Astrocyte (in vitro differentiated cells and primary cell): ENCODE data around the gene CHPT1. TPM values are rescaled to one million over a fixed set of nuclear protein-coding genes. Genes with fewer than 3 reads are reported as not detected.

Source experiments
- DNase-seq: peaks from one replicate; pipeline ENCODE4 v3.0.0-alpha.2; 2010; ENCODE audit warnings: low read depth
- FAIRE-seq: peaks from 2 replicates; lab custom pipeline; 2011; peaks lifted over from hg19 to GRCh38; lab: Jason Lieb, UNC
- H2AFZ ChIP-seq: 2 replicates; pipeline ENCODE4 v1.6.0; 2012; ENCODE audit warnings: low read depth, low read length, inconsistent platforms
- H3K27ac ChIP-seq: 2 replicates; pipeline ENCODE4 v1.5.1; 2011; ENCODE audit warnings: low read depth, low read length, inconsistent platforms
- H3K27me3 ChIP-seq: 2 replicates; pipeline ENCODE4 v1.6.0; 2011; ENCODE audit warnings: low read length, inconsistent platforms; ENCODE audit not compliant: insufficient read depth
- H3K36me3 ChIP-seq: 2 replicates; pipeline ENCODE4 v1.5.1; 2011; ENCODE audit warnings: low read length, inconsistent platforms; ENCODE audit not compliant: insufficient read depth
- H3K4me1 ChIP-seq: 2 replicates; pipeline ENCODE4 v1.5.1; 2011; ENCODE audit warnings: low read length, inconsistent platforms; ENCODE audit not compliant: insufficient read depth
- H3K4me2 ChIP-seq: 2 replicates; pipeline ENCODE4 v1.6.0; 2012; ENCODE audit warnings: low read length, inconsistent platforms
- H3K4me3 ChIP-seq: 2 replicates; pipeline ENCODE4 v1.5.1; 2011; ENCODE audit warnings: low read depth, mild to moderate bottlenecking, low read length, inconsistent platforms; ENCODE audit not compliant: insufficient read depth
- H3K79me2 ChIP-seq: 2 replicates; pipeline ENCODE4 v1.6.0; 2012; ENCODE audit warnings: mild to moderate bottlenecking, low read length, inconsistent platforms; ENCODE audit not compliant: insufficient read depth
- H3K9ac ChIP-seq: 2 replicates; pipeline ENCODE4 v1.6.0; 2012; ENCODE audit warnings: mild to moderate bottlenecking, low read length, inconsistent platforms
- H3K9me3 ChIP-seq: 2 replicates; pipeline ENCODE4 v1.5.1; 2012; ENCODE audit warnings: low read depth, mild to moderate bottlenecking, low read length, inconsistent platforms; ENCODE audit not compliant: insufficient read depth
- H4K20me1 ChIP-seq: 2 replicates; pipeline ENCODE4 v1.6.0; 2012; ENCODE audit warnings: low read length, inconsistent platforms; ENCODE audit not compliant: insufficient read depth
- H3K27ac Mint-ChIP-seq: one replicate; pipeline ENCODE4 v1.8.0; 2021; ENCODE audit warnings: mild to moderate bottlenecking, mixed read lengths; ENCODE audit not compliant: unreplicated experiment
- H3K27me3 Mint-ChIP-seq: one replicate; pipeline ENCODE4 v1.8.0; 2021; ENCODE audit warnings: low read depth, mixed read lengths; ENCODE audit not compliant: unreplicated experiment
- H3K36me3 Mint-ChIP-seq: one replicate; pipeline ENCODE4 v1.8.0; 2021; ENCODE audit warnings: low read depth, mixed read lengths; ENCODE audit not compliant: unreplicated experiment
- H3K4me1 Mint-ChIP-seq: one replicate; pipeline ENCODE4 v1.8.0; 2021; ENCODE audit warnings: low read depth, mixed read lengths; ENCODE audit not compliant: unreplicated experiment
- H3K4me3 Mint-ChIP-seq: one replicate; pipeline ENCODE4 v1.8.0; 2021; ENCODE audit warnings: mild to moderate bottlenecking, moderate library complexity, mixed read lengths; ENCODE audit not compliant: unreplicated experiment
- H3K9me3 Mint-ChIP-seq: one replicate; pipeline ENCODE4 v1.8.0; 2021; ENCODE audit warnings: mild to moderate bottlenecking, mixed read lengths; ENCODE audit not compliant: unreplicated experiment
- CTCF ChIP-seq: IDR thresholded peaks from 2 replicates; pipeline ENCODE4 v1.5.1; 2011; ENCODE audit warnings: low read depth, mild to moderate bottlenecking, inconsistent platforms, low read length, moderate library complexity; ENCODE audit not compliant: insufficient read depth
- EZH2 ChIP-seq: IDR thresholded peaks from 2 replicates; pipeline ENCODE4 v1.6.1; 2012; ENCODE audit warnings: mild to moderate bottlenecking, low read length, inconsistent platforms; ENCODE audit not compliant: insufficient read depth
- total RNA-seq: library from RNA; stranded (reverse); gene quantifications from 2 replicates; pipeline ENCODE4 v1.2.1, GENCODE V29; 2021

The CHPT1 gene
- total RNA-seq, 1 donor from 2014 or later, result 22.2 TPM

DNA sequence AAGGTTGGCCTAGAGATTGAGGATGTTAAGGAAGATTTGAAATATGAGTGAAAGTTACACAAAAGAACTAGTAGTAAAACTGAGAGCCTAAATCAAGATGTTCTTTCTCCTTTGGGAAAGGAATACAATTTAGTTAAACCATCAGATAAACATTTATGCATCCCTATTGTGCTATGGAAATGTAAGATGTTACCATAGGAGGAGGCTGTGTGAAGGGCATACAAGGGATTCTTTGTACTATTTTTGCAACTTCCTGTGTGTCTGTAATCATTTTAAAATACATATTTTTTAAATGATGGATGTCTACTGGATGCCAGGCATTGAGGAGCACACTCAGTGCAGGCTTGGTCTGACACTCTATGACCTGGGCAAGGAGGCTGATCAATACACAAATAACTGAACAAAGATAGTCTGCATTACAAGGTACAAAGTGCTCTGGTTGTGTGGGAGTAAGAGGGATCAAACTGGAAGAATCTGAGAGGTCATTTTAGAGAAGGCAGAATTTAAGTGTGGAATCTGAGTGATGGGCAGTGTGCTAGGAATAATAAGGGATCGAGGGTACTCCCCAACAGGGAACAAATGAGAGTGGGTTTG is 5.8 kb upstream of the CHPT1 start:
- no peak overlapping the region for H3K27ac ChIP-seq
- TF ChIP-seq EZH2 (no peak), CTCF (no peak)
- H3K9ac ChIP-seq, result no peak overlapping the region
- H3K9me3 ChIP-seq, result no peaks in the 10 kb centered on the region
- FAIRE-seq (no peak), DNase-seq (no peak)
- no peak overlapping the region for H2AFZ ChIP-seq
- no peaks in the 10 kb centered on the region for H3K27me3 ChIP-seq
- no peak overlapping the region for H3K4me3 Mint-ChIP-seq
- no peaks in the 10 kb centered on the region for H3K79me2 ChIP-seq
- no peak overlapping the region for H3K4me3 ChIP-seq
- peaks cover 4% of the 10 kb centered on the region for H3K4me1 Mint-ChIP-seq
- H3K27ac Mint-ChIP-seq, result no peak overlapping the region
- H3K27me3 Mint-ChIP-seq, result peaks cover 7% of the 10 kb centered on the region
- H3K9me3 Mint-ChIP-seq, result no peaks in the 10 kb centered on the region
- no peak overlapping the region for H3K4me2 ChIP-seq
- H3K36me3 ChIP-seq, result no peaks in the 10 kb centered on the region
- H3K4me1 ChIP-seq, result peaks cover under 1% of the 10 kb centered on the region
- H4K20me1 ChIP-seq, result no peaks in the 10 kb centered on the region
- H3K36me3 Mint-ChIP-seq, result no peaks in the 10 kb centered on the region

GRCh38 chr12:101694297-101694848 is 3.1 kb upstream of the CHPT1 start:
- H3K36me3 ChIP-seq, result no peaks in the 10 kb centered on the region
- Mint-ChIP-seq H3K4me3 (no peak overlapping the region), H3K4me1 (peaks cover 4% of the 10 kb centered on the region), H3K27ac (no peak overlapping the region), H3K36me3 (no peaks in the 10 kb centered on the region), H3K9me3 (no peaks in the 10 kb centered on the region), H3K27me3 (peaks cover 7% of the 10 kb centered on the region)
- TF ChIP-seq EZH2, result no peak
- TF ChIP-seq CTCF, result no peak
- H3K4me2 ChIP-seq, result no peak overlapping the region
- no peaks in the 10 kb centered on the region for H3K27me3 ChIP-seq
- DNase-seq, result no peak
- peaks cover 6% of the 10 kb centered on the region for H3K4me1 ChIP-seq
- FAIRE-seq, result no peak
- no peak overlapping the region for H3K4me3 ChIP-seq
- H4K20me1 ChIP-seq, result no peaks in the 10 kb centered on the region
- no peak overlapping the region for H3K9ac ChIP-seq
- no peak overlapping the region for H2AFZ ChIP-seq
- no peak overlapping the region for H3K27ac ChIP-seq
- peaks cover 13% of the 10 kb centered on the region for H3K79me2 ChIP-seq
- no peaks in the 10 kb centered on the region for H3K9me3 ChIP-seq

DNA sequence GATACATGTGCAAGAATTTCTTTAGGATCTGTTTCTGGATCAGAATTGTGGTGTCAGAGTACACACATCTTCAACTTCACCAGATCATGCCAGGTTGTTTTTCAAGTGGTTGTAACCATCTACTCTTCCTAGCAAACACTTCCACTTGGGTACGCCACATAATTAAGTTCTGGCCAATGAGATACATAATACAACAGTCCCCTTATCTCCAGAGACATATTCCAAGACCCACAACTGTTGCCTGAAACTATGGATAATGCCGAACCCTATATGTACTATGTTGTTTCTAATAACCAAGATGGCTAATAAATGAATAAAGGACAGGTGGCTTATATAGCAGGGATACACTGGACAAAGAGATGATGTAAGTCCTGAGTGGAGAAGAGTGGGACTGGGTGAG is 2.5 kb upstream of the CHPT1 start:
- Histone ChIP-seq H3K4me2 (no peak overlapping the region), H3K36me3 (no peaks in the 10 kb centered on the region), H4K20me1 (no peaks in the 10 kb centered on the region), H3K27me3 (no peaks in the 10 kb centered on the region), H2AFZ (no peak overlapping the region), H3K9ac (no peak overlapping the region), H3K27ac (no peak overlapping the region), H3K9me3 (no peaks in the 10 kb centered on the region), H3K79me2 (peaks cover 18% of the 10 kb centered on the region), H3K4me1 (peaks cover 6% of the 10 kb centered on the region), H3K4me3 (no peak overlapping the region)
- peaks cover 7% of the 10 kb centered on the region for H3K27me3 Mint-ChIP-seq
- no peaks in the 10 kb centered on the region for H3K9me3 Mint-ChIP-seq
- H3K36me3 Mint-ChIP-seq, result no peaks in the 10 kb centered on the region
- peaks cover 4% of the 10 kb centered on the region for H3K4me1 Mint-ChIP-seq
- FAIRE-seq (no peak), DNase-seq (no peak)
- no peak overlapping the region for H3K4me3 Mint-ChIP-seq
- TF ChIP-seq EZH2 (no peak), CTCF (no peak)
- H3K27ac Mint-ChIP-seq, result no peak overlapping the region
